ENCODE results near the gene USP47.

- TF ChIP-seq, protein P1, sequence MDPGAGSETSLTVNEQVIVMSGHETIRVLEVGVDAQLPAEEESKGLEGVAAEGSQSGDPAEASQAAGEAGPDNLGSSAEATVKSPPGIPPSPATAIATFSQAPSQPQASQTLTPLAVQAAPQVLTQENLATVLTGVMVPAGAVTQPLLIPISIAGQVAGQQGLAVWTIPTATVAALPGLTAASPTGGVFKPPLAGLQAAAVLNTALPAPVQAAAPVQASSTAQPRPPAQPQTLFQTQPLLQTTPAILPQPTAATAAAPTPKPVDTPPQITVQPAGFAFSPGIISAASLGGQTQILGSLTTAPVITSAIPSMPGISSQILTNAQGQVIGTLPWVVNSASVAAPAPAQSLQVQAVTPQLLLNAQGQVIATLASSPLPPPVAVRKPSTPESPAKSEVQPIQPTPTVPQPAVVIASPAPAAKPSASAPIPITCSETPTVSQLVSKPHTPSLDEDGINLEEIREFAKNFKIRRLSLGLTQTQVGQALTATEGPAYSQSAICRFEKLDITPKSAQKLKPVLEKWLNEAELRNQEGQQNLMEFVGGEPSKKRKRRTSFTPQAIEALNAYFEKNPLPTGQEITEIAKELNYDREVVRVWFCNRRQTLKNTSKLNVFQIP (CRISPR knock-in tag; IDR thresholded peaks at IDR 0.05; ENCODE audit: borderline replicate concordance, low read depth), result no peak
- TF ChIP-seq, protein P2, sequence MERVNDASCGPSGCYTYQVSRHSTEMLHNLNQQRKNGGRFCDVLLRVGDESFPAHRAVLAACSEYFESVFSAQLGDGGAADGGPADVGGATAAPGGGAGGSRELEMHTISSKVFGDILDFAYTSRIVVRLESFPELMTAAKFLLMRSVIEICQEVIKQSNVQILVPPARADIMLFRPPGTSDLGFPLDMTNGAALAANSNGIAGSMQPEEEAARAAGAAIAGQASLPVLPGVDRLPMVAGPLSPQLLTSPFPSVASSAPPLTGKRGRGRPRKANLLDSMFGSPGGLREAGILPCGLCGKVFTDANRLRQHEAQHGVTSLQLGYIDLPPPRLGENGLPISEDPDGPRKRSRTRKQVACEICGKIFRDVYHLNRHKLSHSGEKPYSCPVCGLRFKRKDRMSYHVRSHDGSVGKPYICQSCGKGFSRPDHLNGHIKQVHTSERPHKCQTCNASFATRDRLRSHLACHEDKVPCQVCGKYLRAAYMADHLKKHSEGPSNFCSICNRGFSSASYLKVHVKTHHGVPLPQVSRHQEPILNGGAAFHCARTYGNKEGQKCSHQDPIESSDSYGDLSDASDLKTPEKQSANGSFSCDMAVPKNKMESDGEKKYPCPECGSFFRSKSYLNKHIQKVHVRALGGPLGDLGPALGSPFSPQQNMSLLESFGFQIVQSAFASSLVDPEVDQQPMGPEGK (CRISPR knock-in tag; IDR thresholded peaks at IDR 0.05; ENCODE audit: borderline replicate concordance), result no peak
- TF ChIP-seq RARB (CRISPR knock-in tag; IDR thresholded peaks at IDR 0.05) (no peak), TCF4 (CRISPR knock-in tag; IDR thresholded peaks at IDR 0.05; ENCODE audit: borderline replicate concordance) (no peak), OSR1 (CRISPR knock-in tag; IDR thresholded peaks at IDR 0.05) (no peak), CSDC2 (CRISPR knock-in tag; IDR thresholded peaks at IDR 0.05) (no peak)
These were observed 75.2 kb downstream of the USP47 start for GRCh38 chr11:11916981-11917399.

Data from SK-N-SH treated with all-trans-retinoic acid at 6 μM for 48 hours (cell line).